Mesenchymal stem cell (in vitro differentiated cells and primary cell): ENCODE data around the gene CERKL.

Experiments used
- DNase-seq: peaks from one replicate; pipeline ENCODE4 v3.0.0-alpha.2; 2013
- H2AFZ ChIP-seq: one replicate; pipeline ENCODE4 v1.6.1; 2013; ENCODE audit warnings: low read depth, mild to moderate bottlenecking, control low read depth, inconsistent platforms, low read length, moderate library complexity
- H2AK5ac ChIP-seq: 2 replicates; pipeline ENCODE4 v1.6.1; 2013; ENCODE audit warnings: low read length, moderate library complexity, mild to moderate bottlenecking, inconsistent platforms; ENCODE audit not compliant: severe bottlenecking
- H2BK120ac ChIP-seq: one replicate; pipeline ENCODE4 v1.6.1; 2013; ENCODE audit warnings: low read depth, mild to moderate bottlenecking, inconsistent platforms, low read length, moderate library complexity
- H2BK12ac ChIP-seq, 2 experiments: one replicate each; pipeline ENCODE4 v1.6.1; 2013; ENCODE audit warnings: inconsistent platforms in 2 of 2, low read length in 2 of 2, mild to moderate bottlenecking in 2 of 2, moderate library complexity in 2 of 2, control low read depth in 1 of 2
- H2BK15ac ChIP-seq: one replicate; pipeline ENCODE4 v1.6.1; 2013; ENCODE audit warnings: mild to moderate bottlenecking, low read depth, inconsistent platforms; ENCODE audit not compliant: poor library complexity, severe bottlenecking
- H2BK5ac ChIP-seq: 2 replicates; pipeline ENCODE4 v1.6.1; 2013; ENCODE audit warnings: low read depth, mild to moderate bottlenecking, low read length, control low read depth, inconsistent platforms; ENCODE audit not compliant: poor library complexity, severe bottlenecking
- H3K14ac ChIP-seq, 2 experiments: one replicate each; pipeline ENCODE4 v1.6.1; 2013; ENCODE audit warnings: inconsistent platforms in 2 of 2, low read length in 2 of 2, control low read depth in 1 of 2, mild to moderate bottlenecking in 1 of 2, moderate library complexity in 1 of 2
- H3K18ac ChIP-seq, 2 experiments: one replicate each; pipeline ENCODE4 v1.6.1; 2013; ENCODE audit warnings: inconsistent platforms in 2 of 2, low read length in 2 of 2, control low read depth in 1 of 2, low read depth in 1 of 2, mild to moderate bottlenecking in 1 of 2
- H3K23ac ChIP-seq, 2 experiments: one replicate each; pipeline ENCODE4 v1.6.1; 2013; ENCODE audit warnings: inconsistent platforms in 2 of 2, low read length in 2 of 2, mild to moderate bottlenecking in 2 of 2, moderate library complexity in 2 of 2, control low read depth in 1 of 2
- H3K27ac ChIP-seq: 2 replicates; pipeline ENCODE4 v1.5.1; 2013; ENCODE audit warnings: mild to moderate bottlenecking, moderate library complexity, low read length, control low read depth, inconsistent platforms; ENCODE audit not compliant: poor library complexity, severe bottlenecking
- H3K27me3 ChIP-seq, 2 experiments: 2 replicates each; pipeline versions ENCODE4 v1.6.1 to v1.7.0; 2013; ENCODE audit warnings: low read length in 2 of 2, mild to moderate bottlenecking in 2 of 2, moderate library complexity in 2 of 2, control low read depth in 1 of 2, inconsistent platforms in 1 of 2; ENCODE audit not compliant: control insufficient read depth in 1 of 2, insufficient read depth in 1 of 2
- H3K36me3 ChIP-seq, 2 experiments: 2 replicates each; pipeline versions ENCODE4 v1.6.1 to v1.7.0; 2013; ENCODE audit warnings: low read length in 2 of 2, control low read depth in 1 of 2, inconsistent platforms in 1 of 2, low read depth in 1 of 2, mild to moderate bottlenecking in 1 of 2; ENCODE audit not compliant: insufficient read depth in 2 of 2, control insufficient read depth in 1 of 2
- H3K4ac ChIP-seq, 2 experiments: one replicate each; pipeline ENCODE4 v1.6.1; 2013; ENCODE audit warnings: inconsistent platforms in 2 of 2, low read length in 2 of 2, mild to moderate bottlenecking in 2 of 2, moderate library complexity in 2 of 2, control low read depth in 1 of 2, low read depth in 1 of 2
- H3K4me1 ChIP-seq: 2 replicates; pipeline ENCODE4 v1.6.1; 2013; ENCODE audit warnings: low read depth, low read length, control low read depth; ENCODE audit not compliant: control insufficient read depth, insufficient read depth
- H3K4me2 ChIP-seq: 2 replicates; pipeline ENCODE4 v1.6.1; 2013; ENCODE audit warnings: low read length, mild to moderate bottlenecking, inconsistent platforms; ENCODE audit not compliant: poor library complexity, severe bottlenecking
- H3K4me3 ChIP-seq, 2 experiments: 2 replicates each; pipeline versions ENCODE4 v1.5.1 to v1.7.0; 2013; ENCODE audit warnings: low read length in 2 of 2, mild to moderate bottlenecking in 2 of 2, control low read depth in 1 of 2, low read depth in 1 of 2; ENCODE audit not compliant: insufficient read depth in 1 of 2
- H3K79me1 ChIP-seq: replicated peaks from 2 replicates; pipeline ENCODE4 v1.6.1; 2013; ENCODE audit warnings: mild to moderate bottlenecking, control low read depth, low read length, inconsistent platforms; ENCODE audit not compliant: poor library complexity, severe bottlenecking
- H3K9ac ChIP-seq: 2 replicates; pipeline ENCODE4 v1.7.0; 2013; ENCODE audit warnings: mild to moderate bottlenecking, low read length, moderate library complexity
- H3K9me3 ChIP-seq: 2 replicates; pipeline ENCODE4 v1.7.0; 2013; ENCODE audit warnings: mild to moderate bottlenecking, low read length; ENCODE audit not compliant: control insufficient read depth
- H4K8ac ChIP-seq: one replicate; pipeline ENCODE4 v1.6.1; 2013; ENCODE audit warnings: inconsistent platforms, mild to moderate bottlenecking, low read length, moderate library complexity
- H4K91ac ChIP-seq: one replicate; pipeline ENCODE4 v1.6.1; 2013; ENCODE audit warnings: mild to moderate bottlenecking, low read length, inconsistent platforms
- WGBS: methylation state at CpG from one replicate; pipeline ENCODE4 v1.1.7; 2013; ENCODE audit warnings: mixed read lengths; 5-methylcytosine and 5-hydroxymethylcytosine counted together

The CERKL gene

GRCh38 chr2:181575650-181576025 is 81.3 kb downstream of the CERKL start:
- H3K27me3 ChIP-seq: peaks cover 3 to 15% of the 10 kb centered on the region in 2 experiments
- no peak overlapping the region for H2BK120ac ChIP-seq
- H3K14ac ChIP-seq: no peak overlapping the region
- H2AK5ac ChIP-seq: no peak overlapping the region
- DNase-seq: no peak
- WGBS: 88% methylated on average over 1 of the region's 2 CpGs
- H3K23ac ChIP-seq: no peak overlapping the region
- no peak overlapping the region for H2BK5ac ChIP-seq
- H3K18ac ChIP-seq: no peak overlapping the region
- H3K36me3 ChIP-seq: no peaks in the 10 kb centered on the region
- H3K4me2 ChIP-seq: no peak overlapping the region
- H3K4ac ChIP-seq: no peak overlapping the region
- H3K79me1 ChIP-seq: no peaks in the 10 kb centered on the region
- H3K9ac ChIP-seq: no peak overlapping the region
- H2BK12ac ChIP-seq: no peak overlapping the region
- no peak overlapping the region for H2BK15ac ChIP-seq
- no peak overlapping the region for H4K8ac ChIP-seq
- no peak overlapping the region for H3K27ac ChIP-seq
- no peak overlapping the region for H2AFZ ChIP-seq
- no peak overlapping the region for H4K91ac ChIP-seq
- H3K4me3 ChIP-seq: no peak overlapping the region
- peaks cover 2% of the 10 kb centered on the region for H3K4me1 ChIP-seq
- H3K9me3 ChIP-seq: no peaks in the 10 kb centered on the region

GRCh38 chr2:181575024-181575649 is 81.8 kb downstream of the CERKL start:
- no peaks in the 10 kb centered on the region for H3K79me1 ChIP-seq
- no peak overlapping the region for H3K4me2 ChIP-seq
- H4K8ac ChIP-seq: peak overlapping the region; percentile 48
- H3K4ac ChIP-seq: no peak overlapping the region
- no peak overlapping the region for H3K23ac ChIP-seq
- H2AFZ ChIP-seq: no peak overlapping the region
- no peaks in the 10 kb centered on the region for H3K9me3 ChIP-seq
- H4K91ac ChIP-seq: no peak overlapping the region
- 83% methylated on average over 6 of the region's 7 CpGs for WGBS
- no peak overlapping the region for H2AK5ac ChIP-seq
- H3K18ac ChIP-seq: no peak overlapping the region
- H3K27ac ChIP-seq: no peak overlapping the region
- H3K4me1 ChIP-seq: peaks cover 2% of the 10 kb centered on the region
- H3K14ac ChIP-seq: peak overlapping the region in 1 of 2 experiments; percentile 31
- H3K9ac ChIP-seq: no peak overlapping the region
- no peak overlapping the region for H2BK12ac ChIP-seq
- no peak overlapping the region for H2BK15ac ChIP-seq
- DNase-seq: no peak
- no peak overlapping the region for H3K4me3 ChIP-seq
- peaks cover 3 to 15% of the 10 kb centered on the region in 2 experiments for H3K27me3 ChIP-seq
- H2BK5ac ChIP-seq: no peak overlapping the region
- no peaks in the 10 kb centered on the region for H3K36me3 ChIP-seq
- H2BK120ac ChIP-seq: no peak overlapping the region

- H3K9me3 ChIP-seq: no peaks in the 10 kb centered on the region
- H2AK5ac ChIP-seq: no peak overlapping the region
- no peak overlapping the region for H3K23ac ChIP-seq
- no peak overlapping the region for H3K14ac ChIP-seq
- no peak overlapping the region for H3K27ac ChIP-seq
- no peak overlapping the region for H3K18ac ChIP-seq
- H3K4me3 ChIP-seq: no peak overlapping the region
- no peak overlapping the region for H2BK120ac ChIP-seq
- 59% methylated on average over 7 of the region's 7 CpGs for WGBS
- peaks cover 2% of the 10 kb centered on the region for H3K4me1 ChIP-seq
- no peak overlapping the region for H2AFZ ChIP-seq
- no peaks in the 10 kb centered on the region for H3K36me3 ChIP-seq
- H2BK15ac ChIP-seq: no peak overlapping the region
- no peak overlapping the region for H4K91ac ChIP-seq
- no peak overlapping the region for H2BK12ac ChIP-seq
- H3K9ac ChIP-seq: no peak overlapping the region
- peaks cover 3 to 15% of the 10 kb centered on the region in 2 experiments for H3K27me3 ChIP-seq
- no peak overlapping the region for H3K4me2 ChIP-seq
- H4K8ac ChIP-seq: no peak overlapping the region
- DNase-seq: no peak
- no peak overlapping the region for H3K4ac ChIP-seq
- no peaks in the 10 kb centered on the region for H3K79me1 ChIP-seq
- H2BK5ac ChIP-seq: no peak overlapping the region
Observed at GRCh38 chr2:181574321-181574720, 82.6 kb downstream of the CERKL start.

GRCh38 chr2:181573140-181573736 is 83.7 kb downstream of the CERKL start:
- Histone ChIP-seq H2AFZ (no peak overlapping the region), H4K8ac (no peak overlapping the region), H3K36me3 (no peaks in the 10 kb centered on the region), H3K14ac (no peak overlapping the region), H3K4me3 (no peak overlapping the region), H3K23ac (no peak overlapping the region), H3K27me3 (peaks cover 3 to 15% of the 10 kb centered on the region in 2 experiments), H3K18ac (no peak overlapping the region), H3K79me1 (no peaks in the 10 kb centered on the region), H3K4me2 (no peak overlapping the region), H2BK15ac (no peak overlapping the region), H4K91ac (no peak overlapping the region), H3K4ac (no peak overlapping the region), H2BK120ac (no peak overlapping the region), H2BK5ac (no peak overlapping the region), H3K27ac (no peak overlapping the region), H2BK12ac (no peak overlapping the region), H2AK5ac (no peak overlapping the region), H3K4me1 (peaks cover 2% of the 10 kb centered on the region), H3K9me3 (no peaks in the 10 kb centered on the region), H3K9ac (no peak overlapping the region)
- 0% methylated on average over 1 of the region's 4 CpGs for WGBS
- peak; percentile 41 for DNase-seq
